Measurements from ENCODE around the gene EP400. TPM values are rescaled to one million over a fixed set of nuclear protein-coding genes. Genes with fewer than 3 reads are reported as not detected.

The EP400 gene
- total and polyA plus RNA-seq, 2 of the 8 experiments (the other 6 are each of a cell fraction or from before 2014, with no cell fraction given), result 13.1 to 69.7 TPM

DNA sequence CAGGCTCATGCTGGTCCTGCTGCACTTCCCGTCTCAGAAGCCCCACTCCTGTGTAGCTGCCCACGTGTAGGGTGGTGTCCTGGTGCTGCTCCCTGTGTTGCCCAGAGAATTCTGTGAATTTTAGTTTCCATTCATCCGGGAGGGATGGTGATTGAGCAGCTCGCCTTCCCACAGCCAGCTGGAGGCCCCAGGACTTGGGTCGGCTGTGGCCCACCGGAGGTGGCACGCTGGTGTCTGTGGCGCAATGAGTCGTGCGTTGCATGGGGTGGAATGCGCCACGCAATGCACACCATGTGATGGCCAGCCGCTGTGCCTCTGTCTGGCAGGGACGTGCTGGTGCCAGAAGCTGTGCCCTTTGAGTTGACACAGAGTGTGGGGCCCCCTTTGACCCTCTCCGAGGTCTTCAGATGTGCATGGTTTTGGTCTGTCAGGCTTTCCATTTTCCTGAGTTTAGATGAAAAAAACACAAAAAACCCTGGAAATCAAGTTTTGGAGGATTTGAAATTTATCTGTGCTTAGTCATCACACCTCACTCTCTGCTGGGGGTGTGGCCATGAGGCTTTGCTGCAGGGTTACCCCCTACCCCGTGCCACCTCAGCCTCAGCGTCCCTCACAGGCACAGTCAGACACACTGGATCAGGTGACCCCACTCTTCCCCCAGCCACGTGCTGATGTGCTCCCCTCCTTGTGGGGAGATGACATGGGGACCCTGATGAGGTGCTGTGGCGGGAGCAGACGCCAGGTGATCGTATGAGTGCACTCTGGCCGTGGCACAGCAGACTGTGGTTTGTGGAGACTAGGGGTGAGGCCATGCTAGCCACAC lies 64.6 kb downstream of the EP400 start:
- Histone ChIP-seq H3K4ac (replicated peaks; ENCODE audit: insufficient read length, low read depth, low read length) (no peak overlapping the region), H2BK120ac (replicated peaks; ENCODE audit: low read depth, low read length) (no peak overlapping the region), H4K8ac (ENCODE audit: extremely low read depth, insufficient read depth, low read length) (no peak overlapping the region), H3K9ac (replicated peaks in 1 of 4; ENCODE audit: extremely low read depth in 1 of 4, low read depth in 3 of 4, low read length in 3 of 4) (no peak overlapping the region), H3K14ac (ENCODE audit: insufficient read length) (no peak overlapping the region), H2AFZ (ENCODE audit: low read length) (no peak overlapping the region), H3K27ac (ENCODE audit: low read depth, low read length) (no peak overlapping the region), H3K79me2 (ENCODE audit: control insufficient read depth in 1 of 2, insufficient read depth in 2 of 2, low read length in 2 of 2) (no peaks in the 10 kb centered on the region), H3K4me3 (ENCODE audit: extremely low read depth in 1 of 4, insufficient read depth in 2 of 4, low read depth in 3 of 4, low read length in 4 of 4) (no peak overlapping the region), H3K23ac (ENCODE audit: insufficient read length) (no peak overlapping the region), H3K27me3 (replicated peaks in 1 of 4; ENCODE audit: control insufficient read depth in 3 of 4, extremely low read depth in 1 of 4, insufficient read depth in 3 of 4, low read length in 3 of 4) (no peaks in the 10 kb centered on the region), H3K36me3 (ENCODE audit: control insufficient read depth in 2 of 4, insufficient read depth in 4 of 4, low read length in 3 of 4) (peaks cover 31 to 70% (median 63%) of the 10 kb centered on the region in 4 experiments; a peak in 7 of 8 replicates), H2BK5ac (ENCODE audit: low read depth, low read length) (no peak overlapping the region), H3K4me2 (ENCODE audit: insufficient read depth in 1 of 2, low read depth in 2 of 2, low read length in 2 of 2) (no peak overlapping the region), H3K9me3 (ENCODE audit: insufficient read depth in 2 of 2, low read depth in 1 of 2, low read length in 1 of 2) (no peaks in the 10 kb centered on the region), H4K5ac (ENCODE audit: insufficient read length, low read depth, low read length) (no peak overlapping the region), H2BK12ac (ENCODE audit: low read depth, low read length) (no peak overlapping the region), H2BK15ac (ENCODE audit: low read length) (no peak overlapping the region), H3K4me1 (replicated peaks in 1 of 4; ENCODE audit: control insufficient read depth in 3 of 4, insufficient read depth in 4 of 4, low read length in 3 of 4) (no peaks in the 10 kb centered on the region; a peak in 2 of 7 replicates), H3K23me2 (ENCODE audit: low read depth, low read length) (no peaks in the 10 kb centered on the region), H4K91ac (replicated peaks; ENCODE audit: insufficient read length, low read length) (no peak overlapping the region), H3K79me1 (ENCODE audit: low read depth, low read length) (peaks cover 4% of the 10 kb centered on the region; the same call in 1 of the 2 replicates), H2BK20ac (ENCODE audit: low read length) (no peak overlapping the region), H3K18ac (ENCODE audit: extremely low read depth, low read length) (no peak overlapping the region), H2AK5ac (ENCODE audit: low read depth, low read length) (no peak overlapping the region), H4K20me1 (replicated peaks in 1 of 2; ENCODE audit: control insufficient read depth in 1 of 2, insufficient read depth in 2 of 2, low read length in 2 of 2) (peaks cover 2 to 21% of the 10 kb centered on the region in 2 experiments), H3K56ac (replicated peaks; ENCODE audit: insufficient read length, low read depth, low read length) (no peak overlapping the region)
- ChIA-PET POLR2A (ENCODE audit: partially characterized antibody) (interaction anchor here (1.0 kb wide), 1 partner anchor 8 kb away, joined by 3 read pairs; no protein-coding TSS in a partner anchor), CTCF (ENCODE audit: partially characterized antibody) (interaction anchor here (1.0 to 4.9 kb wide), 5 partner anchors 9 to 30 kb away, joined by 3 to 20 read pairs (median 3); no protein-coding TSS in a partner anchor)
- 94% methylated on average over 22 of the region's 22 CpGs; no CpG with 5 or more reads in 1 of the 2 experiments for WGBS, 2 experiments (ENCODE audit: extremely low coverage in 1 of 2, insufficient coverage in 1 of 2, insufficient read length in 1 of 2, insufficient replicate concordance in 2 of 2, low coverage in 1 of 2, low lambda C conversion rate in 2 of 2, missing lambda C conversion rate in 1 of 2)
- DNase-seq (ENCODE audit: low read depth in 1 of 2, low spot score in 2 of 2), result no peak
- no peak for FAIRE-seq
- TF ChIP-seq POU5F1 (IDR thresholded peaks at IDR 0.05; ENCODE audit: low read depth, low read length), result no peak
- no peak for TF ChIP-seq CREB1 (IDR thresholded peaks at IDR 0.05)
- TF ChIP-seq TCF12 (IDR thresholded peaks at IDR 0.05; ENCODE audit: low read depth, low read length), result no peak
- TF ChIP-seq EP300 (IDR thresholded peaks at IDR 0.05; ENCODE audit: borderline replicate concordance in 1 of 2, low read depth in 2 of 2, low read length in 2 of 2), result no peak
- no peak for TF ChIP-seq MAFK (IDR thresholded peaks at IDR 0.05; ENCODE audit: low read depth, low read length)
- no peak for TF ChIP-seq EGR1 (IDR thresholded peaks at IDR 0.05; ENCODE audit: borderline replicate concordance, low read depth, low read length)
- no peak for TF ChIP-seq SAP30 (IDR thresholded peaks at IDR 0.05; ENCODE audit: insufficient read depth, insufficient replicate concordance, low read length)
- no peak for TF ChIP-seq KDM1A (IDR thresholded peaks at IDR 0.05; ENCODE audit: borderline replicate concordance, low read length)
- no peak for TF ChIP-seq GABPA (IDR thresholded peaks at IDR 0.05; ENCODE audit: borderline replicate concordance, insufficient read depth, low read length)
- TF ChIP-seq EZH2 (IDR thresholded peaks at IDR 0.05; ENCODE audit: low read depth, low read length, severe bottlenecking), result no peak
- no peak for TF ChIP-seq SIN3A (conservative IDR thresholded peaks at IDR 0.05 in 1 of 2, IDR thresholded peaks at IDR 0.05 in 1 of 2; ENCODE audit: low read depth in 1 of 2, low read length in 2 of 2)

Measured in H1 (cell line).